Fibroblast of skin of back (primary cell): ENCODE measurements around the gene MPDZ.
"Not testable (repeated sequence)": the region's sequence is repeated elsewhere in the genome, so short reads cannot be mapped to it uniquely, and the experiment has no call there.

ENCODE experiments used
- DNase-seq: peaks from one replicate; pipeline ENCODE4 v3.0.0-alpha.2; 2013

Gene MPDZ

GRCh38 chr9:13263511-13263910 is 16.0 kb downstream of the MPDZ start:
- DNase-seq: no peak

GRCh38 chr9:13252852-13253251 is 26.6 kb downstream of the MPDZ start:
- DNase-seq: no peak

- DNase-seq: no peak
Observed at GRCh38 chr9:13244181-13244580, 35.3 kb downstream of the MPDZ start.

- DNase-seq: no peak
Observed at GRCh38 chr9:13241283-13241682, 38.2 kb downstream of the MPDZ start.

- DNase-seq: no peak
Observed at GRCh38 chr9:13239660-13240059, 39.8 kb downstream of the MPDZ start.

- DNase-seq: no peak
Observed at GRCh38 chr9:13239208-13239607, 40.3 kb downstream of the MPDZ start.

- DNase-seq: no peak
Observed at GRCh38 chr9:13234932-13235331, 44.6 kb downstream of the MPDZ start.

- DNase-seq: peak; percentile 12
Observed at GRCh38 chr9:13228431-13228830, 51.1 kb downstream of the MPDZ start.

- DNase-seq: no peak
Observed at GRCh38 chr9:13224366-13224765, 55.1 kb downstream of the MPDZ start.

GRCh38 chr9:13222733-13223132 is 56.8 kb downstream of the MPDZ start:
- not testable (repeated sequence) for DNase-seq

GRCh38 chr9:13221741-13222140 is 57.8 kb downstream of the MPDZ start:
- DNase-seq: no peak

- no peak for DNase-seq
Observed at GRCh38 chr9:13220837-13221236, 58.7 kb downstream of the MPDZ start.

- no peak for DNase-seq
Observed at GRCh38 chr9:13215791-13216554, 63.5 kb downstream of the MPDZ start.

GRCh38 chr9:13213998-13214397 is 65.5 kb downstream of the MPDZ start:
- DNase-seq: no peak

GRCh38 chr9:13213337-13213736 is 66.2 kb downstream of the MPDZ start:
- peak; percentile 30 for DNase-seq

- DNase-seq: no peak
Observed at GRCh38 chr9:13210306-13210705, 69.2 kb downstream of the MPDZ start.

GRCh38 chr9:13209498-13209897 is 70.0 kb downstream of the MPDZ start:
- peak; percentile 1 for DNase-seq

- DNase-seq: no peak
Observed at GRCh38 chr9:13205824-13206223, 73.7 kb downstream of the MPDZ start.

GRCh38 chr9:13190040-13190439 is 89.5 kb downstream of the MPDZ start:
- no peak for DNase-seq

GRCh38 chr9:13189362-13189761 is 90.1 kb downstream of the MPDZ start:
- DNase-seq: no peak

GRCh38 chr9:13186774-13187173 is 92.7 kb downstream of the MPDZ start:
- no peak for DNase-seq

GRCh38 chr9:13186091-13186490 is 93.4 kb downstream of the MPDZ start:
- DNase-seq: no peak

GRCh38 chr9:13181652-13182051 is 97.8 kb downstream of the MPDZ start:
- peak; percentile 8 for DNase-seq

- DNase-seq: no peak
Observed at GRCh38 chr9:13179257-13179656, 100.2 kb downstream of the MPDZ start.

GRCh38 chr9:13175732-13176131 is 103.8 kb downstream of the MPDZ start:
- no peak for DNase-seq
